ENCODE results near the gene KCTD18. TPM values are rescaled to one million over a fixed set of nuclear protein-coding genes. Genes with fewer than 3 reads are reported as not detected.
A peak's percentile ranks its signal among the peaks of the same experiment; 100 is the strongest.

The KCTD18 gene
- polyA plus RNA-seq, 1 of the 3 experiments (the other 2 are of a cell fraction) = 8.0 TPM

DNA sequence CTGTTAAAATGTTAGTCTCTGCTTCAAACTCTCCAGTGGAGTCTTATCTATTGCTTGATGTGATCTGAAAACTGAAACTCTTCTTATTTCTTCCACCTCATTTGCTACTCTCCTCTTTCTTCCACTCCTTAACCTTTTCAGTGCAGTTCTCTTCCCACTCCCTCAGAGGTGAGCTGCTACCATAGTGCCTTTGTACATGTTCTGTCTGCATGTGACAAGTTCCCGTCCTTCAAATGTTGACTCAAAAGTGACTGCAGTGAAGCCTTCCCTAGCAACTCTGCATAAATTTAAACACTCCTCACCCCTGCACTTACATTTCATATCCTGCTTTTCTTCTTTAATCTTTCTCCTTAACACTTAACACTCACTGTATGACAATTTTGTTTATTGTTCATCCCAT is 28.3 kb upstream of the KCTD18 start (continued):
- TF ChIP-seq, protein P1, sequence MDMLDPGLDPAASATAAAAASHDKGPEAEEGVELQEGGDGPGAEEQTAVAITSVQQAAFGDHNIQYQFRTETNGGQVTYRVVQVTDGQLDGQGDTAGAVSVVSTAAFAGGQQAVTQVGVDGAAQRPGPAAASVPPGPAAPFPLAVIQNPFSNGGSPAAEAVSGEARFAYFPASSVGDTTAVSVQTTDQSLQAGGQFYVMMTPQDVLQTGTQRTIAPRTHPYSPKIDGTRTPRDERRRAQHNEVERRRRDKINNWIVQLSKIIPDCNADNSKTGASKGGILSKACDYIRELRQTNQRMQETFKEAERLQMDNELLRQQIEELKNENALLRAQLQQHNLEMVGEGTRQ (IDR thresholded peaks at IDR 0.05; ENCODE audit: borderline replicate concordance, low read depth, low read length) = no peak
- TF ChIP-seq GABPA (IDR thresholded peaks at IDR 0.05; ENCODE audit: low read depth) = no peak

DNA sequence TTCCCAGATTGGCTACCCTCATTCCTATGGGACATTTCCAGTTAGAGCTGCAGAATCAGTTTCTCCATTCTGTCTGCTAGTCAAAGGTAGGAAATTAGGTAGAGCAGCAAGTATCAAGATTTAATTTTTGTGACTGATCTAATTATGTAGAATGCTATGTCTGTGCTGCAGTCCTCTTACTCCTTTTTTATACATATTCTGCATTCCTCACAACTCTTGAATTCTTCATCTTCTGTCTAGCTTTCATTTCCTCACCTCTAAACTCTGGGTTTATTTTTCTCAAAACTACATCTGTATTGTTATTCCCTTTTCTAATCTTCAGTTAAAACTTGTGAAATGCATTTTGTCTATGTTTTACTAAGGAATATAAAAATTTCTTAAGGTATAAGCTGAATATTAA is 24.7 kb upstream of the KCTD18 start:
- Histone ChIP-seq H3K27me3 (ENCODE audit: insufficient read depth) (no peaks in the 10 kb centered on the region), H3K4me2 (no peak overlapping the region), H3K36me3 (replicated peaks in 1 of 2; ENCODE audit: control insufficient read depth in 1 of 2, insufficient read depth in 2 of 2, low read length in 1 of 2) (peaks cover 26 to 37% of the 10 kb centered on the region in 2 experiments), H3K79me2 (ENCODE audit: insufficient read depth) (peaks cover 45% of the 10 kb centered on the region), H3K9ac (no peak overlapping the region), H3K9me3 (no peaks in the 10 kb centered on the region), H3K9me2 (no peaks in the 10 kb centered on the region), H4K20me1 (ENCODE audit: insufficient read depth) (no peaks in the 10 kb centered on the region), H3K27ac (ENCODE audit: low read depth in 2 of 2, low read length in 1 of 2) (peak overlapping the region in 1 of 2 experiments; percentile 22; a peak in 1 of 4 replicates), H3K4me3 (ENCODE audit: low read depth in 2 of 2, low read length in 1 of 2) (no peak overlapping the region), H3K4me1 (ENCODE audit: control insufficient read depth in 1 of 2, insufficient read depth in 2 of 2, low read depth in 1 of 2, low read length in 1 of 2) (peaks cover 0 to 4% of the 10 kb centered on the region in 2 experiments; a peak in 3 of 4 replicates), H2AFZ (ENCODE audit: low read depth) (peak overlapping the region; percentile 66; the same call in 1 of the 2 replicates), H3F3A (replicated peaks; ENCODE audit: insufficient read depth) (no peaks in the 10 kb centered on the region)
- ChIA-PET POLR2A (interaction anchor here (0.6 kb wide), 1 partner anchor 25 kb away, joined by 3 read pairs; no protein-coding TSS in a partner anchor), CTCF (interaction anchor here (1.0 to 1.7 kb wide), 3 partner anchors 25 to 429 kb away, joined by 3 to 6 read pairs (median 4); partner anchors contain the start of genes KCTD18 and ORC2)
- TF ChIP-seq, protein P2, sequence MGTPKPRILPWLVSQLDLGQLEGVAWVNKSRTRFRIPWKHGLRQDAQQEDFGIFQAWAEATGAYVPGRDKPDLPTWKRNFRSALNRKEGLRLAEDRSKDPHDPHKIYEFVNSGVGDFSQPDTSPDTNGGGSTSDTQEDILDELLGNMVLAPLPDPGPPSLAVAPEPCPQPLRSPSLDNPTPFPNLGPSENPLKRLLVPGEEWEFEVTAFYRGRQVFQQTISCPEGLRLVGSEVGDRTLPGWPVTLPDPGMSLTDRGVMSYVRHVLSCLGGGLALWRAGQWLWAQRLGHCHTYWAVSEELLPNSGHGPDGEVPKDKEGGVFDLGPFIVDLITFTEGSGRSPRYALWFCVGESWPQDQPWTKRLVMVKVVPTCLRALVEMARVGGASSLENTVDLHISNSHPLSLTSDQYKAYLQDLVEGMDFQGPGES (IDR thresholded peaks at IDR 0.05; ENCODE audit: low read depth, low read length) = no peak
- TF ChIP-seq SIN3A (IDR thresholded peaks at IDR 0.05; ENCODE audit: borderline replicate concordance, low read depth, low read length) (no peak), CHD2 (IDR thresholded peaks at IDR 0.05; ENCODE audit: low read length, partially characterized antibody) (no peak)
- no peak for DNase-seq

DNA sequence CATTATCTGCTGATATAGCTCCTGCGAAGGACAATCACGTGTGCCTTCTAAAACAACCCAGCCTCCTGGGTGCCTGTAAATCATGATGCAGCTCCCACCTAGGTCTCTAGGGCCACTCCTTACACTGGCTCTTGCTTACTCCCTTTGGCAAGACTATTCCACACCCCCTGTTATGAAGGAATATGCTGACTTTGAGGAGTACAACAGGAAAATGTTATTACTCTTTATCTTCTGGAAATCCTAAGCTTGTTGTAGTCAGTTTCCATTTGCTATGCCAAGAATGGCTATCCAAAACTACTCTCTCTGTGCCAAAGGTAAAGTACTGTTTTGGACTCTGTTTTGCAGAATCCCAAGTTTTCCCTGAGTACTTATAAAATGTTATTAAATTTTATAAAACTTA is 23.9 kb upstream of the KCTD18 start:
- Histone ChIP-seq H3K4me2 (no peak overlapping the region), H3K79me2 (ENCODE audit: insufficient read depth) (peaks cover 51% of the 10 kb centered on the region), H3K9me3 (no peaks in the 10 kb centered on the region), H3K9me2 (no peaks in the 10 kb centered on the region), H3K27me3 (ENCODE audit: insufficient read depth) (no peaks in the 10 kb centered on the region), H3K27ac (ENCODE audit: low read depth in 2 of 2, low read length in 1 of 2) (no peak overlapping the region), H2AFZ (ENCODE audit: low read depth) (no peak overlapping the region), H4K20me1 (ENCODE audit: insufficient read depth) (no peaks in the 10 kb centered on the region), H3K4me1 (ENCODE audit: control insufficient read depth in 1 of 2, insufficient read depth in 2 of 2, low read depth in 1 of 2, low read length in 1 of 2) (peaks cover 0 to 4% of the 10 kb centered on the region in 2 experiments; a peak in 3 of 4 replicates), H3K9ac (no peak overlapping the region), H3F3A (replicated peaks; ENCODE audit: insufficient read depth) (no peaks in the 10 kb centered on the region), H3K36me3 (replicated peaks in 1 of 2; ENCODE audit: control insufficient read depth in 1 of 2, insufficient read depth in 2 of 2, low read length in 1 of 2) (peaks cover 21 to 33% of the 10 kb centered on the region in 2 experiments), H3K4me3 (ENCODE audit: low read depth in 2 of 2, low read length in 1 of 2) (no peak overlapping the region)
- ChIA-PET POLR2A (no interaction called here), CTCF (interaction anchor here (1.1 to 1.6 kb wide), 2 partner anchors 9 to 179 kb away, joined by 4 to 6 read pairs; no protein-coding TSS in a partner anchor)
- 88% methylated on average over 1 of the region's 2 CpGs for WGBS (ENCODE audit: low lambda C conversion rate)
- no peak for DNase-seq
- no peak for TF ChIP-seq RFX5 (IDR thresholded peaks at IDR 0.05; ENCODE audit: low read length)
- no peak for TF ChIP-seq SIN3A (IDR thresholded peaks at IDR 0.05; ENCODE audit: borderline replicate concordance, low read depth, low read length)
- TF ChIP-seq GABPA (IDR thresholded peaks at IDR 0.05; ENCODE audit: low read depth) = no peak
- no peak for TF ChIP-seq GATA2 (CRISPR knock-in tag; IDR thresholded peaks at IDR 0.05)
- no peak for TF ChIP-seq SMC3 (IDR thresholded peaks at IDR 0.05; ENCODE audit: low read depth, low read length)
- no peak for TF ChIP-seq TAF1 (IDR thresholded peaks at IDR 0.05; ENCODE audit: borderline replicate concordance, low read depth, low read length)
- no peak for TF ChIP-seq POLR2AphosphoS5 (IDR thresholded peaks at IDR 0.05; ENCODE audit: low read depth, low read length)
- no peak for TF ChIP-seq MEF2A (IDR thresholded peaks at IDR 0.05; ENCODE audit: borderline replicate concordance, low read depth)
- TF ChIP-seq RCOR1 (IDR thresholded peaks at IDR 0.05; ENCODE audit: low read length) = no peak
- no peak for TF ChIP-seq FOXM1 (IDR thresholded peaks at IDR 0.05; ENCODE audit: low read depth)
- TF ChIP-seq, protein P3, sequence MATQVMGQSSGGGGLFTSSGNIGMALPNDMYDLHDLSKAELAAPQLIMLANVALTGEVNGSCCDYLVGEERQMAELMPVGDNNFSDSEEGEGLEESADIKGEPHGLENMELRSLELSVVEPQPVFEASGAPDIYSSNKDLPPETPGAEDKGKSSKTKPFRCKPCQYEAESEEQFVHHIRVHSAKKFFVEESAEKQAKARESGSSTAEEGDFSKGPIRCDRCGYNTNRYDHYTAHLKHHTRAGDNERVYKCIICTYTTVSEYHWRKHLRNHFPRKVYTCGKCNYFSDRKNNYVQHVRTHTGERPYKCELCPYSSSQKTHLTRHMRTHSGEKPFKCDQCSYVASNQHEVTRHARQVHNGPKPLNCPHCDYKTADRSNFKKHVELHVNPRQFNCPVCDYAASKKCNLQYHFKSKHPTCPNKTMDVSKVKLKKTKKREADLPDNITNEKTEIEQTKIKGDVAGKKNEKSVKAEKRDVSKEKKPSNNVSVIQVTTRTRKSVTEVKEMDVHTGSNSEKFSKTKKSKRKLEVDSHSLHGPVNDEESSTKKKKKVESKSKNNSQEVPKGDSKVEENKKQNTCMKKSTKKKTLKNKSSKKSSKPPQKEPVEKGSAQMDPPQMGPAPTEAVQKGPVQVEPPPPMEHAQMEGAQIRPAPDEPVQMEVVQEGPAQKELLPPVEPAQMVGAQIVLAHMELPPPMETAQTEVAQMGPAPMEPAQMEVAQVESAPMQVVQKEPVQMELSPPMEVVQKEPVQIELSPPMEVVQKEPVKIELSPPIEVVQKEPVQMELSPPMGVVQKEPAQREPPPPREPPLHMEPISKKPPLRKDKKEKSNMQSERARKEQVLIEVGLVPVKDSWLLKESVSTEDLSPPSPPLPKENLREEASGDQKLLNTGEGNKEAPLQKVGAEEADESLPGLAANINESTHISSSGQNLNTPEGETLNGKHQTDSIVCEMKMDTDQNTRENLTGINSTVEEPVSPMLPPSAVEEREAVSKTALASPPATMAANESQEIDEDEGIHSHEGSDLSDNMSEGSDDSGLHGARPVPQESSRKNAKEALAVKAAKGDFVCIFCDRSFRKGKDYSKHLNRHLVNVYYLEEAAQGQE (IDR thresholded peaks at IDR 0.05; ENCODE audit: low read depth, low read length) = no peak
- TF ChIP-seq NRF1 (IDR thresholded peaks at IDR 0.05; ENCODE audit: low read depth, low read length) = no peak

Data from SK-N-SH (cell line).